Esophagus squamous epithelium (tissue), 4 donors: ENCODE data around the gene IL22RA1.

Experiments used
- POLR2A ChIP-seq, 4 donors: fragments of 450-650 bp; IDR thresholded peaks; one replicate each; pipeline ENCODE4 v1.6.1; 2017; ENCODE audit warnings: antibody characterized with exemption in 4 of 4, mild to moderate bottlenecking in 4 of 4, moderate library complexity in 3 of 4
- TF ChIP-seq, protein P1 (sequence below), 6 experiments: fragments of 450-650 bp in 4 of 6; fragments of 200-600 bp in 2 of 6; sonication (generic) in 2 of 6; IDR thresholded peaks; one replicate each; pipeline ENCODE4 v1.5.1; 2016 to 2019; ENCODE audit warnings: antibody characterized with exemption in 6 of 6, mild to moderate bottlenecking in 4 of 6, moderate library complexity in 4 of 6

- no peak for TF ChIP-seq POLR2A (IDR thresholded peaks at IDR 0.05)
- TF ChIP-seq, protein P1, sequence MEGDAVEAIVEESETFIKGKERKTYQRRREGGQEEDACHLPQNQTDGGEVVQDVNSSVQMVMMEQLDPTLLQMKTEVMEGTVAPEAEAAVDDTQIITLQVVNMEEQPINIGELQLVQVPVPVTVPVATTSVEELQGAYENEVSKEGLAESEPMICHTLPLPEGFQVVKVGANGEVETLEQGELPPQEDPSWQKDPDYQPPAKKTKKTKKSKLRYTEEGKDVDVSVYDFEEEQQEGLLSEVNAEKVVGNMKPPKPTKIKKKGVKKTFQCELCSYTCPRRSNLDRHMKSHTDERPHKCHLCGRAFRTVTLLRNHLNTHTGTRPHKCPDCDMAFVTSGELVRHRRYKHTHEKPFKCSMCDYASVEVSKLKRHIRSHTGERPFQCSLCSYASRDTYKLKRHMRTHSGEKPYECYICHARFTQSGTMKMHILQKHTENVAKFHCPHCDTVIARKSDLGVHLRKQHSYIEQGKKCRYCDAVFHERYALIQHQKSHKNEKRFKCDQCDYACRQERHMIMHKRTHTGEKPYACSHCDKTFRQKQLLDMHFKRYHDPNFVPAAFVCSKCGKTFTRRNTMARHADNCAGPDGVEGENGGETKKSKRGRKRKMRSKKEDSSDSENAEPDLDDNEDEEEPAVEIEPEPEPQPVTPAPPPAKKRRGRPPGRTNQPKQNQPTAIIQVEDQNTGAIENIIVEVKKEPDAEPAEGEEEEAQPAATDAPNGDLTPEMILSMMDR (IDR thresholded peaks at IDR 0.05) = no peak
These were observed 58.9 kb downstream of the IL22RA1 start for GRCh38 chr1:24084050-24084449.
